CMK (cell line): Measurements from ENCODE around the gene PKMYT1.

Source experiments
- DNase-seq: peaks from one replicate; pipeline ENCODE4 v3.0.0-alpha.2; 2010; ENCODE audit warnings: low read depth

PKMYT1 gene

GRCh38 chr16:2996298-2996697 lies 16.1 kb upstream of the PKMYT1 start:
- no peak for DNase-seq

DNA sequence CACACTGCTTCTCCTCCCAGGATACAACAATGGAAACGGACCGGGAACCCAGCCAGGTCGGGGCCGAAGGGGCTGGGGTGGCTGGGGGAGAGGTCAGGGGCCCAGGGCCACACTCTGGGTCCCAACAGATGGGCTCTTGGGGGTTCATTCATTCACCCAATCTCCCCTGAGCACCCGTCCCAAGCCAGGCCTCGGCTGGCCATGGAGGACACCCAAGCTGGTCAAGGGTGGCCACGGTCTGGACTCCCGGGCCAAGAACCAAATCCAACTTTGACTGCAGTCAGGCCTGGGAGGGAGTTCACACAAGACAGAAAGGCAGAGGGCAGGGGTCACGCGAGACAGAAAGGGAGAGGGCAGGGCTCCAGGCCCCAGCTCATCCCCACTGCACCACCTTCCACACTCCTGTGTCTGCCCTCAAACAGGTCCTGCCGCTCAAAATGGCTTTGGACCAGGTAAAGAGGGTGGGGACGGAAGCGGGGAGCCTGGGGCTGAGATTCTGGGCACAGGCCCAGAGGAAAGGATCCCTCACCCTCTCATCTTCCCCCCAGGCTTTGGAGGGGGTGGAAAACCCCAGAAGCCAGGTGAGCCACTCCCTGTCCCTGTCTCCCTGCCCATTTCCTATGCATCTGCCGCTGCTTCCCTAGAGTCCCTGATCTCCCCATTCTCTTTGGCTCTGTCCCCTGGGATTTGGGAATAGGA lies 12.3 kb upstream of the PKMYT1 start:
- DNase-seq = no peak

DNA sequence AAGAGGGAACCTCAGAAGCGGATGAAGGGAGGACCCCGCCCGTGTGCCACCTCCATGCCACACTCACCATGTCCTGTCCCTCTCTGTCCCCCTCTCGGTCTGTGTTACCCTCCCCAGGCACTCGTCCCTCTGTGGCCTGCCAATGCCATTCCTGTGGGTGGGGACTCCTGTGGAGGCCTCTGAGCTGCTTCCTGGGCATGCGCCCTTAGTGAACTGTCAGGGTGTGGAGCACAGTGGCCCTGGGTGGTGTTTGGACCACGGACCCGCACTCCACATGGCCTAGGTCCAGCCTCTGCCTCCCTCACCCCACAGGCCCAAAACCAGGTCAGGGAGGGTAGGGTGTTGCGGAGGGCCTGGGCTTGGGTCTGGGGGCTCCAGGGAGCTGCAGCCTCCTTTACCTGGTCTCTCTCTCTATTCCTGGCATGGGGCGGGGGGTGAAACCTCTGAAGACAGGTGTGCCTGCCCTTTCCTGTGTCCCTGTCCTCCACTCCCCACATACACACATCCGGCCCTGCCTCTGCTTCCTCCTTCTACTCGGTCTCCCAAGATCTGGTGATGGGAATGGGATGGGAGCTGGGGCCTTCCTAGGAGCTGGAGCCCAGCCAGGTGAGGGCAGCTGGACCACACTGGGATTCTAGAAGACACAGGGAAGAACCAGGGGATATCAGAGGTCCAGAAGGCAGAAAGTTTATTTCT lies 11.5 kb upstream of the PKMYT1 start:
- no peak for DNase-seq

- DNase-seq = no peak
These were observed 10.6 kb upstream of the PKMYT1 start for GRCh38 chr16:2990891-2991290.

GRCh38 chr16:2988590-2989099 lies 8.4 kb upstream of the PKMYT1 start:
- DNase-seq = no peak

- DNase-seq = no peak
These were observed 7.6 kb upstream of the PKMYT1 start for GRCh38 chr16:2987833-2988232.

DNA sequence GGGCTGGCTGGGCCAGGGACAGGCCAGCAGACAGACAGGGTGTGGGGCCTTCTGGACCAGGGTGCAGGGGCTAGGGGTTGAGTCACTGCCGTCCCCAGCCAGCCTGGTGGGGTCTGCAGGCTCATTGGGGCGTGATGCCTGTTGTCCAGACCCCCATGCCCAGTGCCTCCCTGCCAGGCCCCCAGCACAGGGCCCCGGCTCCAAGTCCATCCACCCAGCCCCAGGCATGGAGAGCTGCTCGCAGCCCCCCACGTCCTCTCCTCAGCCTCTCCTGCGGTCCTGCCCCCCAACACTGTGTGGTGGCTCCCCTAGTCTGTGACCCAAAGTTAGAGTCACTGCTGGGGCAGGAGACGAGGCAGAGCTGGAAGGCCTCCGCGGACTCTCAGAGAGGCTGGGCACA lies 7.0 kb upstream of the PKMYT1 start:
- DNase-seq = no peak

DNA sequence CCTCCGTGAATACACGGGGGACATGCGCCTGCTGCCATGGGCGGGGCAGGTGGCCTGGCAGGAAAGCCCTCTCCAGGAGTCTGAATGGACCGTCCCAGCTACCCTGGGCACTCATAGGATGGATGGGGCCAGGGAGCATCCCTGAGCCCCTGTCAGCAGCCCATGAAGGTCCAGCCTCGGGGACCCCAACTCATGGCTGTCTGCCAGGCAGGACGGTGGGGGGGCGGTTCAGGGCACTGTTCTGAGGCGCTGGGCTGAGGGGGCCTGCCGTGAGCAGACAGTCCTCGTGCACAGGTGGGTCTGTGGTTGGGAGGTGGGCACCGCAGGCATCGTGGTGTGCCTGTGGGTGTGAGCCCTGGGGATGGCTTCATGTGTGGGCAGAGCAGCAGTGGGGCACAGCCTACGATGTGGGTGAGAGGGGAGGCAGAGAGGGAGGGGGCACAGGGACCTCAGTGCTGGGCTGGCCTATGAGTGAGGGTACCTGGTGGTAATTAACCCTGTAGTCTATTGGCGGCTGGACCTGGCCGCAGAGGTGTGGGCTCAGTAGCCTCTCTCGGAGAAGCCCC lies 6.5 kb upstream of the PKMYT1 start:
- DNase-seq = no peak

DNA sequence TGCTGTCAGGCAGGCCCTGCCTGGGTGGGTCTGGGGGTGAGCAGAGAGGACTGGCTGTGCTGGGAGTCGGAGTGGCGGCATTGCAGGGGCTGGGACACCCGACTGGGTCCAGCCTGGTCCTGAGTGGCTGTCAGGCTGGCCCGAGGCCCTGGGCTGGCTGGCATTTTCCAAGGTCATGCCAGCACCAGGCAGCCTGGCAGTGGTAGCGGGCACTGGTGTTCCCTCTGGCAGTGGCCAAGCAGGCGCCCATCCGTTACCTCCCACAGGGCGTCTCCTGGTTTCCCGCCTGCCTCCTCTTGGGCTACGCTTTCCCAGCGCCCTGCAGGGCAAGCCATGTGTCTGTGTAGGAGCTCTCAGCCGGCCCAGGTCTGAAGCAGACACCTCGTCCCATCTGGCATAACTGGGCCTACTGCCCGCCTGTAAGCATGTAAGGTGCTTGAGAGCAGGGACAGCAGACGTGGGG lies 5.7 kb upstream of the PKMYT1 start:
- DNase-seq = no peak

- DNase-seq = no peak
These were observed 5.2 kb upstream of the PKMYT1 start for GRCh38 chr16:2985462-2985861.

DNA sequence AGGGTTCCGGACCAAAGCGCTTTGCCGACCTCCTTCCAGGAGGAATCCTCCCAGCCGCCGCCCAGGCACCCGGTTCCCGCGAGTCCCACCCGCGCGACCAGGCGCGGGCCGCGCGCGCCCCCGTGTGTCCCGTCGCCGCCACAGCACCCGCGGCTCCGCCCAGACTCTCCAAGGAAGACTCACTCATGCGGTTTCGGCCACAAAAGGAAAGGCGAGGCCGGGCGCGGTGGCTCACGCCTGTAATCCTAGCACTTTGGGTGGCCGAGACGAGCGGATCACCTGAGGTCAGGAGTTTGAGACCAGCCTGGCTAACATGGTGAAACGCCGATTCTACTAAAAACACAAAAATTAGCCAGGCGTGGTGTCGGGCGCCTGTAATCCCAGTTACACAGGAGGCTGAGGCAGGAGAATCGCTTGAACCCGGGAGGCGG lies 3.5 kb upstream of the PKMYT1 start:
- DNase-seq = no peak

DNA sequence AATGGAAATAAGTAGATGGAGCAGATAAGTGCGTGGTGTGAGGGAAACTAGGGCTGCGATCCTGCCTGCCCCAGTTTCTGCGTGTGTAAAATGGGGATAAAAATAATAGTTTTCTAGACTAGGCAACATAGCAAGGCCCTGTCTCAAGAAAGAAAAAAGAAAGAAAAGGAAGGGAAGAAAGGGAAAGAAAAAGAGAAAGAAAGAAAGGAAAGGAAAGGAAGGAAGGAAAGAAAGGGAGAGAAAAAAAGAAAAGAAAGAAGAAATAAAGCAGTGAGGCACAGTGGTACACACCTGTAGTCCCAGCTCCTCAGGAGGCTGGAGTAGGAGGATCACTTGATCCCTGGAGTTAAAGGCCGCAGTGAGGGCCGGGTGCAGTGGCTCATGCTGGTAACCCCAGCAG lies 2.2 kb upstream of the PKMYT1 start:
- no peak for DNase-seq

- DNase-seq = no peak
These were observed 1.6 kb upstream of the PKMYT1 start for GRCh38 chr16:2981899-2982250.

GRCh38 chr16:2981177-2981898 lies 1.1 kb upstream of the PKMYT1 start:
- DNase-seq = peak; percentile 62

- DNase-seq = no peak
These were observed 498 bp downstream of the PKMYT1 start for GRCh38 chr16:2979669-2980226.

DNA sequence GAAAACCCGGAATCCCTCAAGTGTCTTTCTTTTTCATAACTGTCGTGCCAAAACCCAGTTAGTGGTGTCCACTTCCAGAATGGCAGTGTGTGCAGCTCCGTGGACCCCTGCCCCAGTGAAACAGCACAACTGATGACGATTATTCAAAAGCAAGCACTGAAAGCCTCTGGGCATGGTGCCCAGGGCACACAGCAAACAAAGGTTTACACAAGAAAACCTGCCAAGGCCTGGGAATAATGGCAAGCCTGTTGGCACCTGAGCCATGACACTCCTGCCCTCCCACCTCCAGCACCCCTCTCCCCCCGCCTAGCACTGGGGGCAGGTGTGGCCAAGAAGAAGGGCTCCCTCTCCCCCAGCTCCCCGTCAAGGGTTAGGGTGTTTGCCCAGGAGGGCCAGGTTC lies 2.8 kb downstream of the PKMYT1 start:
- no peak for DNase-seq

DNA sequence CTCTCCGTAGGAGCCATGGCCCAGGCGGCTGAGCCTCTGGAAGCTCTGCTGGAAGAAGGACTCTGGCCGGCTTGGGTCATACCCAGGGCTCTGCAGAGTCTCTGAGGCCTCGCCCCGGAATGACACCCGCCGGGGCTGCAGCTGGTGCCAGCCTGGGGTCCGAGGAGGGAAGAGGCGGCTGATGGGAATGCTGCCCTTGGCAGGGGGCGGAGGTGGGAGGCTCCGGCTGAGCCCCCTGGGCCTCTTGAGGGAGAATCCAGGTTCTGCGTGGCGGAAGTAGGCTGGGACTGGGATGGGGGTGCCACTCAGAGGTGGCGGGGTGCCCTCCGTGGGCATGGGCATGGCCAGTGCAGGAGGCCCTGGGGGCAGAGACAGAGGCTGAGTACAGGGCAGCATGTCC lies 3.6 kb downstream of the PKMYT1 start:
- no peak for DNase-seq

GRCh38 chr16:2976201-2976600 lies 4.0 kb downstream of the PKMYT1 start:
- no peak for DNase-seq

GRCh38 chr16:2975161-2975795 lies 5.0 kb downstream of the PKMYT1 start:
- no peak for DNase-seq

DNA sequence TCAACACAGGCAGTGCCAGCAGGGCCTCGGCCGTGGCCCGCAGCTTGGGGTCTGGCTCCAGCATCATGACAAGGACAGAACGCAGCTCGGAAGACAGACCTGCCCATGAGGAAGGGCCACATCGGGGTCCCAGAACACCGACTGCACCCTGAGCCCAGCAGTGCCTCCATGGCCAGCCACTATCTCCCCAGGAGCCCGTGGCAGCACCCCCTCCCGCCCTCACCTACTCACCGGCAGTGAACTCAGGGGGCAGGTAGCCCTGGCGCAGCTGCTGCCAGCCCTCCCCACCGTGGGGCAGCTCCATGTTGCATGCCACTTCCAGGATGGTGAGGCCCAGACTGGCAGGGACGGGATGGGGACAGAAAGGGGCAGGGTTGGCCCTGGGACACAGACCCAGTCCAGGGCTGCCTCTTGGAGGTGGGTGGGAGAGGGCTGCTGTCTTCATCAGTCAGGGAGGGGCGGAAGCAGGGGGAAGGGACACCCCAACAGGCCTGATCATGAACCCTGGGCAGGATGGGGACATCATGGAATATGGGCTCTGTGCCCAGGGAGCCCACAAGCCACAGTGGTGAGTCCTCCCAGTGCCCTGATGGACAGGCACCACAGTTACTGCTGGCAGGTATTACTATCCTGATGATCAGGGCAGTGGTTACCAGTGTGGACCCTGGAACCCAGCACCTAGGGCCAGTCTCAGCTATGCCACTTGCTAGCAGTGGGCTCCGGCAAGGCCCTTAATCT lies 5.8 kb downstream of the PKMYT1 start:
- no peak for DNase-seq
